ENCODE results near the gene MFF. TPM values are rescaled to one million over a fixed set of nuclear protein-coding genes. Genes with fewer than 3 reads are reported as not detected.

The MFF gene
- total and polyA plus RNA-seq, 4 experiments from 2014 or later: 58.0 to 159 (median 93.6) TPM

DNA sequence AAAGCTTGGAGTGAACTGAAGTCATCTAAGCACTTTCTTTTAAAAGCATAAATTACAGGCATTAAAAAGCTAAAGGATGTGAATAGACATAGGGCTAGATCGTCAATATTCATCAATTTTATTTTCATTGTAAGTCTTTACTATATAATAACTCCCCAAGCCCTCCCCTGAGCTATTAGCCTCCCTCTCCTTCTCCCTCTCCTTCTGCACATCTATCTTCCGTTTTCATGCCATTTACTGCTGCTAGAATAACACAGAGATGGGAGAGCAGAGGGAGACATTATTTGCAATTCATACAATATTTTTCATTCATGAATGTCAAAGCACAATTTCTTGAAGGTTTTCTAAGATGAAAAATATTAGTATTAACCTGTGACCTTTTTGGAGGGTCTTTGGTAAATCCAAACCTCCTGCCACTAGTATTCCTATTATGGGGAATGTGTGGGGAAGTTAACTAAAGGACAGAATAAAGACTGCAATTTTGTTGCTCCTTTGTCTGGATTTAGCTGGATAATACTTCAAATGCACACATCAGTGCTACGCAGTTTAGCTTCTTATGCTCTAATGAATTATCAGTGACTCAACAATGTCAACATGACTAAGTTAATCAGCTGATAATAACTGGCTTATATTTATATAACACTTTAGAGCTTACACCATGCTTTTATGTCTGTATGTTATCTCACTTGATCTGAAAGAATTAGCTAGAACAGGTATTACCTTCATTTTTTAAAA is 28.2 kb upstream of the MFF start:
- intact Hi-C loops (cut with micrococcal nuclease): no loop called here
- CTCF ChIA-PET (ENCODE audit: partially characterized antibody): interaction anchor here (1.1 kb wide), 1 partner anchor 494 kb away, joined by 3 read pairs; no protein-coding TSS in a partner anchor
- POLR2A ChIA-PET (ENCODE audit: partially characterized antibody): no interaction called here
- peaks cover 0 to 1% of the 10 kb centered on the region in 2 donors for H3K27me3 Mint-ChIP-seq
- Histone ChIP-seq H3K9me3 (ENCODE audit: control insufficient read depth in 1 of 2, low read length in 2 of 2) (no peaks in the 10 kb centered on the region), H3K4me1 (ENCODE audit: insufficient read depth, low read length) (no peaks in the 10 kb centered on the region), H3K36me3 (ENCODE audit: insufficient read depth, low read length) (no peaks in the 10 kb centered on the region), H3K27ac (ENCODE audit: low read depth, low read length) (no peak overlapping the region), H3K4me3 (ENCODE audit: low read length in 2 of 2) (no peak overlapping the region), H3K27me3 (ENCODE audit: insufficient read depth, low read length) (no peaks in the 10 kb centered on the region)
- H3K4me1 Mint-ChIP-seq: no peaks in the 10 kb centered on the region
- no peak overlapping the region for H3K4me3 Mint-ChIP-seq
- H3K27ac Mint-ChIP-seq: no peak overlapping the region
- peaks cover 0 to 4% of the 10 kb centered on the region in 2 donors for H3K36me3 Mint-ChIP-seq
- no peak for DNase-seq
- no peaks in the 10 kb centered on the region for H3K9me3 Mint-ChIP-seq

DNA sequence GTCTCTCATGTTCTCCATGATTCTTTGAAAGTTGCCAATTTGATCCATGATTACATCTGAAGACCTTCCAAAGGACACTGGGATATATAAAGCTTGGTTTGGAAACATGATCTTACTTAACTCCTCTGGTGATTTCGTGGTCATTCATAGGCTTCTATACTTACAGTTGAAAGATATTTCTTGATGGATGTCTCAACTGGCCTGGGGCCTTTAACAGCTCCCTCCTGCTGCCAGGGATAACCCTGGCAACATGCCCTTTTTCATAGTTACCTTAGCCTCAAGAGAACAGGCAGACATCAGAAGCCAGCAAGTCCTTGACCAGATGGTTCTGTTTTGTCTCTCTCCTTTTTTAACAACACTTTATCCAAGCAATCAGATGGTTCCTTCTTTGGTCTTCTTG is 23.5 kb upstream of the MFF start:
- Histone ChIP-seq H3K36me3 (ENCODE audit: insufficient read depth, low read length) (no peaks in the 10 kb centered on the region), H3K27me3 (ENCODE audit: insufficient read depth, low read length) (no peaks in the 10 kb centered on the region), H3K4me1 (ENCODE audit: insufficient read depth, low read length) (no peaks in the 10 kb centered on the region), H3K4me3 (ENCODE audit: low read length in 2 of 2) (no peak overlapping the region), H3K9me3 (ENCODE audit: control insufficient read depth in 1 of 2, low read length in 2 of 2) (no peaks in the 10 kb centered on the region), H3K27ac (ENCODE audit: low read depth, low read length) (no peak overlapping the region)
- H3K4me1 Mint-ChIP-seq: no peaks in the 10 kb centered on the region
- H3K9me3 Mint-ChIP-seq: no peaks in the 10 kb centered on the region
- DNase-seq: no peak
- H3K27me3 Mint-ChIP-seq: peaks cover 0 to 1% of the 10 kb centered on the region in 2 donors
- peaks cover 0 to 4% of the 10 kb centered on the region in 2 donors for H3K36me3 Mint-ChIP-seq
- no peak overlapping the region for H3K4me3 Mint-ChIP-seq
- ChIA-PET POLR2A (ENCODE audit: partially characterized antibody) (no interaction called here), CTCF (ENCODE audit: partially characterized antibody) (no interaction called here)
- no peak overlapping the region for H3K27ac Mint-ChIP-seq
- intact Hi-C loops (cut with micrococcal nuclease): no loop called here

DNA sequence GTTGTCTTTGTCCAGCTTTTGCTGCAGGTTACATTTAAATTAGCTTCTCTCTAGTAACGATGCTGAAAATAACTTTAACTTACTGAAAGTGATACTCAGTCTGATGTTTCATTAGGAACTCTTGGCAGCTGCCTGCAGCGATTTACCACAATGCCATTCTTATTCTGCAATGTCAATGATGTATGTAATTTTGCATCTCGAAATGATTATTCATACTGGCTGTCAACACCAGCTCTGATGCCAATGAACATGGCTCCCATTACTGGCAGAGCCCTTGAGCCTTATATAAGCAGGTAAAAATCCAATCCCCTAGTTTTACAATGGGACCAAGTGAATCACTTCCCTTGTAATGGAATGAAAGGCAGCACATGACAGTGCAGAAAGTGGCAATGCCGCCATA is 16.3 kb upstream of the MFF start:
- ChIA-PET CTCF (ENCODE audit: partially characterized antibody) (no interaction called here), POLR2A (ENCODE audit: partially characterized antibody) (no interaction called here)
- H3K27ac Mint-ChIP-seq: no peak overlapping the region
- no peak overlapping the region for H3K4me3 Mint-ChIP-seq
- no peaks in the 10 kb centered on the region for H3K9me3 Mint-ChIP-seq
- no peaks in the 10 kb centered on the region for H3K27me3 Mint-ChIP-seq
- Histone ChIP-seq H3K36me3 (ENCODE audit: insufficient read depth, low read length) (no peaks in the 10 kb centered on the region), H3K4me1 (ENCODE audit: insufficient read depth, low read length) (no peaks in the 10 kb centered on the region), H3K9me3 (ENCODE audit: control insufficient read depth in 1 of 2, low read length in 2 of 2) (no peaks in the 10 kb centered on the region), H3K4me3 (ENCODE audit: low read length in 2 of 2) (no peak overlapping the region), H3K27ac (ENCODE audit: low read depth, low read length) (no peak overlapping the region), H3K27me3 (ENCODE audit: insufficient read depth, low read length) (no peaks in the 10 kb centered on the region)
- DNase-seq: no peak
- no peaks in the 10 kb centered on the region for H3K4me1 Mint-ChIP-seq
- H3K36me3 Mint-ChIP-seq: no peaks in the 10 kb centered on the region
- intact Hi-C loops (cut with micrococcal nuclease): no loop called here

DNA sequence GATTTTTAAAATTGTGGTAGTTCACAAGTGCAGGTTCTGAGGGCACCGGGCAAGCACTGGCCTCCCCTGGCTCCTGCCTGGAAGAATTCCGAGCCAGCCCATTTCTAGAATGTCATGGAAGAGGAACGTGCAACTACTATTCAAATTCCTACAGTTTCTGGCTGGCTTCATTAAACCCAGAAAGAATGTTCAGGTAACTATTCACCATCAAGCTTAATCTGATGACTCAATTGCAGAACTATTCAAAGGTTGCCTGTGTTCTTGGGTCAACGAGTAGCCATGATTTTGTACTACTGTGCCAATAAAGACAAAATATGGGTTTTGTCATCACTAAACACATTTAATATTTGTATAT is 14.3 kb upstream of the MFF start:
- Histone ChIP-seq H3K9me3 (ENCODE audit: control insufficient read depth in 1 of 2, low read length in 2 of 2) (no peaks in the 10 kb centered on the region), H3K4me3 (ENCODE audit: low read length in 2 of 2) (no peak overlapping the region), H3K27me3 (ENCODE audit: insufficient read depth, low read length) (no peaks in the 10 kb centered on the region), H3K4me1 (ENCODE audit: insufficient read depth, low read length) (no peaks in the 10 kb centered on the region), H3K27ac (ENCODE audit: low read depth, low read length) (no peak overlapping the region), H3K36me3 (ENCODE audit: insufficient read depth, low read length) (no peaks in the 10 kb centered on the region)
- Mint-ChIP-seq H3K36me3 (no peaks in the 10 kb centered on the region), H3K27me3 (no peaks in the 10 kb centered on the region), H3K27ac (no peak overlapping the region), H3K4me3 (no peak overlapping the region), H3K4me1 (no peaks in the 10 kb centered on the region), H3K9me3 (no peaks in the 10 kb centered on the region)
- POLR2A ChIA-PET (ENCODE audit: partially characterized antibody): interaction anchor here (0.6 kb wide), 1 partner anchor 11 kb away, joined by 3 read pairs; no protein-coding TSS in a partner anchor
- CTCF ChIA-PET (ENCODE audit: partially characterized antibody): no interaction called here
- intact Hi-C loops (cut with micrococcal nuclease): no loop called here
- no peak for DNase-seq

DNA sequence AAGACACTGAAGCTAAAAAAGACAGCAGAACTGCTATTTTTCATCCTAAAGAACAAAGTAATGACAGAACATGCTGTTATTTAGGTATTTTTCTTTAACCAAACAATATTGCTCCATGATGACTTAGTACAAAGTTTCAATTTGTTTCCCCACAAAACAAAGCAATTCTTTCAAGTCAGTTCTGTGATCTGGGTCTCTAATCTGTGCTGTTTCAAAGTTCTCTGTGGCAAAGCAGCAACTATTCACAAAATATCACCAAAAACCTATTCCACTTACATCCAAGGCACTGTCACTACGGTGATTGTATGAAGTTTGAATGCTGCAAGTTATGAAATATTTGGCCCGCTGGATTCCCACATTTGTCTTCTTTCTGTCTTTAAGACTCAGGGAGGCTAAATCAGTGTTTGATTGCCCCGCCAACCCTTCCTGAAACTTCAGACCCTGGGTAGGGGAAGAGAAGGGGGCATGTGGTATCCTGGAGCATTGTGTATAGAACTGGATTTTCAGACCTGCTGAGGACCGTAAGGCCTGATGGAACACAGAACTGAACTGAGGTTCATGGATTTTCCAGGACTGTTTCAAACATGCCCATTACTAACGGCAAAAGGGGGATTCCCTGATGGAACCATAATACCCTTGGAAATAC is 13.1 kb upstream of the MFF start:
- Histone ChIP-seq H3K27me3 (ENCODE audit: insufficient read depth, low read length) (no peaks in the 10 kb centered on the region), H3K36me3 (ENCODE audit: insufficient read depth, low read length) (no peaks in the 10 kb centered on the region), H3K27ac (ENCODE audit: low read depth, low read length) (no peak overlapping the region), H3K9me3 (ENCODE audit: control insufficient read depth in 1 of 2, low read length in 2 of 2) (no peaks in the 10 kb centered on the region), H3K4me1 (ENCODE audit: insufficient read depth, low read length) (no peaks in the 10 kb centered on the region), H3K4me3 (ENCODE audit: low read length in 2 of 2) (no peak overlapping the region)
- intact Hi-C loops (cut with micrococcal nuclease): no loop called here
- Mint-ChIP-seq H3K27me3 (peaks cover under 1 to 2% of the 10 kb centered on the region in 2 donors), H3K4me3 (no peak overlapping the region), H3K27ac (no peak overlapping the region), H3K9me3 (no peaks in the 10 kb centered on the region), H3K36me3 (no peaks in the 10 kb centered on the region), H3K4me1 (no peaks in the 10 kb centered on the region)
- CTCF ChIA-PET (ENCODE audit: partially characterized antibody): no interaction called here
- POLR2A ChIA-PET (ENCODE audit: partially characterized antibody): no interaction called here
- no peak for DNase-seq

DNA sequence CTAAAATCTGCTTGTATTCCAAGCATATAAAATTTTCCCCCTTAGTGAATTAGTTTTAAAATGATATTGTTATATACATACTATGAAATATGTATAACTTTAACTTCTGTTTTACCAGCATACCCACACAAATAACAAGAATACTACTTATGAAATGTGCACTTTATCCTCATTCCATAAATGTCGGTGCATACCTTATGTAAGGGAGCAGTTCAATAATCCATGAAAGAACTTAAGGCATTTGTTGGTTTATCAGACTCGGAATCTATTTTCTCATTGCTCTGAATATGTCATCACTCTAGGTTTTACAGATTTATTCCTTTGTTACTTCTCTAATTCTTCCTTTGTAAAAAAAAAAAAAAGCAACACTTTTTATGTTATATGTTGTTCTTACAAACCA is 12.5 kb upstream of the MFF start:
- H3K4me3 Mint-ChIP-seq: no peak overlapping the region
- POLR2A ChIA-PET (ENCODE audit: partially characterized antibody): no interaction called here
- no peaks in the 10 kb centered on the region for H3K36me3 Mint-ChIP-seq
- Histone ChIP-seq H3K36me3 (ENCODE audit: insufficient read depth, low read length) (no peaks in the 10 kb centered on the region), H3K4me1 (ENCODE audit: insufficient read depth, low read length) (no peaks in the 10 kb centered on the region), H3K27ac (ENCODE audit: low read depth, low read length) (no peak overlapping the region), H3K9me3 (ENCODE audit: control insufficient read depth in 1 of 2, low read length in 2 of 2) (no peaks in the 10 kb centered on the region), H3K4me3 (ENCODE audit: low read length in 2 of 2) (no peak overlapping the region), H3K27me3 (ENCODE audit: insufficient read depth, low read length) (no peaks in the 10 kb centered on the region)
- H3K4me1 Mint-ChIP-seq: no peaks in the 10 kb centered on the region
- H3K9me3 Mint-ChIP-seq: peaks cover 0 to 2% (median 0%) of the 10 kb centered on the region in 8 donors
- CTCF ChIA-PET (ENCODE audit: partially characterized antibody): no interaction called here
- no peak for DNase-seq
- no peak overlapping the region for H3K27ac Mint-ChIP-seq
- peaks cover 3% of the 10 kb centered on the region in 2 donors for H3K27me3 Mint-ChIP-seq
- intact Hi-C loops (cut with micrococcal nuclease): no loop called here

DNA sequence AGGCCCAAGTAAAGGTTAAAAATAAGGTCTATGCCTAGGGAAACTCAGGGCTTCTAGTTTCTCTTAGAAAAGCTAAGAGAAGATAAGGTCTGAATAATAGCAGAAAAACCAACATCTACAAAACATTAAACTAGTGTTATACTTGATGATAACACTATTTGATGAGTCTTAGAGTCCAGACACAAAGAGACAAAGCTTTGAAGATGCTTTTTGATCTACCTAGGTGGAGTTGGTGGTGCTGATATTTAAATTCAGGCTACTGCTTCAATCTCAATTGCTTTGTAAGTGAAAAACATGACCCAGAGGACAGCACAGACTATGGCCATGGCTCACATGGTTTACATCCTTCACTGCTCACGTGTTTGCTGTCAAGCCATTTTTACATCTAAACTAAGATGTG is 11.7 kb upstream of the MFF start:
- intact Hi-C loops (cut with micrococcal nuclease): no loop called here
- Histone ChIP-seq H3K27me3 (ENCODE audit: insufficient read depth, low read length) (no peaks in the 10 kb centered on the region), H3K4me3 (ENCODE audit: low read length in 2 of 2) (no peak overlapping the region), H3K36me3 (ENCODE audit: insufficient read depth, low read length) (no peaks in the 10 kb centered on the region), H3K4me1 (ENCODE audit: insufficient read depth, low read length) (no peaks in the 10 kb centered on the region), H3K27ac (ENCODE audit: low read depth, low read length) (no peak overlapping the region), H3K9me3 (ENCODE audit: control insufficient read depth in 1 of 2, low read length in 2 of 2) (no peaks in the 10 kb centered on the region)
- Mint-ChIP-seq H3K4me1 (no peaks in the 10 kb centered on the region), H3K9me3 (peaks cover 0 to 5% (median 0%) of the 10 kb centered on the region in 8 donors), H3K36me3 (no peaks in the 10 kb centered on the region), H3K4me3 (no peak overlapping the region), H3K27me3 (peaks cover 3 to 6% of the 10 kb centered on the region in 2 donors), H3K27ac (no peak overlapping the region)
- ChIA-PET POLR2A (ENCODE audit: partially characterized antibody) (no interaction called here), CTCF (ENCODE audit: partially characterized antibody) (no interaction called here)
- no peak for DNase-seq
